Measurements from ENCODE around the gene NACC2.
A peak's percentile ranks its signal among the peaks of the same experiment; 100 is the strongest.

Gene NACC2

GRCh38 chr9:136095070-136096058 lies at the start of gene NACC2:
TSS of gene NACC2 (minus strand) at chr9:136095289. CDS start at chr9:136050521, 44,768 bp downstream.
- peak within 1 kb of the TSS; percentile 80 for H3K4me3 ChIP-seq (ENCODE audit: low read depth, low read length)
- peaks cover 42% of the 10 kb centered on the region for H3K79me2 ChIP-seq (ENCODE audit: control insufficient read depth, insufficient read depth, low read length, unreplicated experiment)
- H3K27me3 ChIP-seq (ENCODE audit: insufficient read depth, low read length) = no peaks in the 10 kb centered on the region
- no peaks in the 10 kb centered on the region for H3K36me3 ChIP-seq (ENCODE audit: insufficient read depth, low read length)
- peak within 1 kb of the TSS; percentile 77 for H2AFZ ChIP-seq (ENCODE audit: low read length, unreplicated experiment)
- peak within 1 kb of the TSS; percentile 21 for H3K27ac ChIP-seq (ENCODE audit: low read depth, low read length)
- H3K4me1 ChIP-seq (ENCODE audit: control insufficient read depth, insufficient read depth, low read length, unreplicated experiment) = peaks cover 22% of the 10 kb centered on the region

GRCh38 chr9:136144450-136144849 lies 49.4 kb upstream of the NACC2 start:
- Histone ChIP-seq H3K27me3 (ENCODE audit: insufficient read depth, low read length) (peaks cover 27% of the 10 kb centered on the region; the same call in 1 of the 2 replicates), H3K27ac (ENCODE audit: low read depth, low read length) (no peak overlapping the region), H3K4me1 (ENCODE audit: control insufficient read depth, insufficient read depth, low read length, unreplicated experiment) (no peaks in the 10 kb centered on the region)

GRCh38 chr9:136143215-136144001 lies 48.3 kb upstream of the NACC2 start:
- Histone ChIP-seq H3K27ac (ENCODE audit: low read depth, low read length) (no peak overlapping the region), H2AFZ (ENCODE audit: low read length, unreplicated experiment) (no peak overlapping the region), H3K36me3 (ENCODE audit: insufficient read depth, low read length) (no peaks in the 10 kb centered on the region), H3K4me3 (ENCODE audit: low read depth, low read length) (no peak overlapping the region), H3K4me1 (ENCODE audit: control insufficient read depth, insufficient read depth, low read length, unreplicated experiment) (no peaks in the 10 kb centered on the region), H3K79me2 (ENCODE audit: control insufficient read depth, insufficient read depth, low read length, unreplicated experiment) (no peaks in the 10 kb centered on the region), H3K27me3 (ENCODE audit: insufficient read depth, low read length) (peaks cover 27% of the 10 kb centered on the region; the same call in 1 of the 2 replicates)

More at GRCh38 chr9:136144450-136144849, 49.4 kb upstream of the NACC2 start:
- Histone ChIP-seq H3K4me3 (ENCODE audit: low read depth, low read length) (no peak overlapping the region), H3K79me2 (ENCODE audit: control insufficient read depth, insufficient read depth, low read length, unreplicated experiment) (no peaks in the 10 kb centered on the region), H2AFZ (ENCODE audit: low read length, unreplicated experiment) (no peak overlapping the region), H3K36me3 (ENCODE audit: insufficient read depth, low read length) (no peaks in the 10 kb centered on the region)

- Histone ChIP-seq H3K27me3 (ENCODE audit: insufficient read depth, low read length) (peaks cover 23% of the 10 kb centered on the region; the same call in 1 of the 2 replicates), H3K36me3 (ENCODE audit: insufficient read depth, low read length) (no peaks in the 10 kb centered on the region), H2AFZ (ENCODE audit: low read length, unreplicated experiment) (no peak overlapping the region), H3K4me3 (ENCODE audit: low read depth, low read length) (no peak overlapping the region), H3K79me2 (ENCODE audit: control insufficient read depth, insufficient read depth, low read length, unreplicated experiment) (no peaks in the 10 kb centered on the region), H3K4me1 (ENCODE audit: control insufficient read depth, insufficient read depth, low read length, unreplicated experiment) (no peaks in the 10 kb centered on the region), H3K27ac (ENCODE audit: low read depth, low read length) (no peak overlapping the region)
These were observed 47.7 kb upstream of the NACC2 start for GRCh38 chr9:136142859-136143214.

- H3K4me1 ChIP-seq (ENCODE audit: control insufficient read depth, insufficient read depth, low read length, unreplicated experiment) = no peaks in the 10 kb centered on the region
- no peak overlapping the region for H3K4me3 ChIP-seq (ENCODE audit: low read depth, low read length)
- peaks cover 20% of the 10 kb centered on the region; the same call in 1 of the 2 replicates for H3K27me3 ChIP-seq (ENCODE audit: insufficient read depth, low read length)
- no peaks in the 10 kb centered on the region for H3K36me3 ChIP-seq (ENCODE audit: insufficient read depth, low read length)
- H3K27ac ChIP-seq (ENCODE audit: low read depth, low read length) = no peak overlapping the region
- no peak overlapping the region for H2AFZ ChIP-seq (ENCODE audit: low read length, unreplicated experiment)
- no peaks in the 10 kb centered on the region for H3K79me2 ChIP-seq (ENCODE audit: control insufficient read depth, insufficient read depth, low read length, unreplicated experiment)
These were observed 47.3 kb upstream of the NACC2 start for GRCh38 chr9:136142414-136142796.

GRCh38 chr9:136141682-136142413 lies 46.8 kb upstream of the NACC2 start:
- Histone ChIP-seq H3K36me3 (ENCODE audit: insufficient read depth, low read length) (no peaks in the 10 kb centered on the region), H3K79me2 (ENCODE audit: control insufficient read depth, insufficient read depth, low read length, unreplicated experiment) (no peaks in the 10 kb centered on the region), H3K27ac (ENCODE audit: low read depth, low read length) (no peak overlapping the region), H3K4me1 (ENCODE audit: control insufficient read depth, insufficient read depth, low read length, unreplicated experiment) (no peaks in the 10 kb centered on the region), H3K4me3 (ENCODE audit: low read depth, low read length) (no peak overlapping the region), H2AFZ (ENCODE audit: low read length, unreplicated experiment) (no peak overlapping the region), H3K27me3 (ENCODE audit: insufficient read depth, low read length) (peaks cover 14% of the 10 kb centered on the region; the same call in 1 of the 2 replicates)

GRCh38 chr9:136140966-136141365 lies 45.9 kb upstream of the NACC2 start:
- H3K36me3 ChIP-seq (ENCODE audit: insufficient read depth, low read length) = no peaks in the 10 kb centered on the region
- H2AFZ ChIP-seq (ENCODE audit: low read length, unreplicated experiment) = no peak overlapping the region
- H3K27me3 ChIP-seq (ENCODE audit: insufficient read depth, low read length) = peaks cover 15% of the 10 kb centered on the region
- H3K27ac ChIP-seq (ENCODE audit: low read depth, low read length) = no peak overlapping the region
- H3K4me1 ChIP-seq (ENCODE audit: control insufficient read depth, insufficient read depth, low read length, unreplicated experiment) = no peaks in the 10 kb centered on the region
- no peaks in the 10 kb centered on the region for H3K79me2 ChIP-seq (ENCODE audit: control insufficient read depth, insufficient read depth, low read length, unreplicated experiment)
- H3K4me3 ChIP-seq (ENCODE audit: low read depth, low read length) = no peak overlapping the region

- no peaks in the 10 kb centered on the region for H3K79me2 ChIP-seq (ENCODE audit: control insufficient read depth, insufficient read depth, low read length, unreplicated experiment)
- peaks cover 15% of the 10 kb centered on the region for H3K27me3 ChIP-seq (ENCODE audit: insufficient read depth, low read length)
- no peak overlapping the region for H3K27ac ChIP-seq (ENCODE audit: low read depth, low read length)
- H3K4me3 ChIP-seq (ENCODE audit: low read depth, low read length) = no peak overlapping the region
- H3K36me3 ChIP-seq (ENCODE audit: insufficient read depth, low read length) = no peaks in the 10 kb centered on the region
- H2AFZ ChIP-seq (ENCODE audit: low read length, unreplicated experiment) = no peak overlapping the region
- H3K4me1 ChIP-seq (ENCODE audit: control insufficient read depth, insufficient read depth, low read length, unreplicated experiment) = no peaks in the 10 kb centered on the region
These were observed 45.0 kb upstream of the NACC2 start for GRCh38 chr9:136140046-136140445.

- Histone ChIP-seq H3K79me2 (ENCODE audit: control insufficient read depth, insufficient read depth, low read length, unreplicated experiment) (no peaks in the 10 kb centered on the region), H2AFZ (ENCODE audit: low read length, unreplicated experiment) (no peak overlapping the region)
These were observed 43.5 kb upstream of the NACC2 start for GRCh38 chr9:136138566-136138965.

More at GRCh38 chr9:136138566-136138965, 43.5 kb upstream of the NACC2 start:
- peaks cover 25% of the 10 kb centered on the region for H3K27me3 ChIP-seq (ENCODE audit: insufficient read depth, low read length)
- H3K4me1 ChIP-seq (ENCODE audit: control insufficient read depth, insufficient read depth, low read length, unreplicated experiment) = no peaks in the 10 kb centered on the region
- no peak overlapping the region for H3K27ac ChIP-seq (ENCODE audit: low read depth, low read length)
- no peak overlapping the region for H3K4me3 ChIP-seq (ENCODE audit: low read depth, low read length)
- H3K36me3 ChIP-seq (ENCODE audit: insufficient read depth, low read length) = no peaks in the 10 kb centered on the region
